ENCODE results near the gene REXO1. TPM values are rescaled to one million over a fixed set of nuclear protein-coding genes. Genes with fewer than 3 reads are reported as not detected.

REXO1 gene
- total RNA-seq, 1 experiment from 2014 or later: 56.8 TPM

DNA sequence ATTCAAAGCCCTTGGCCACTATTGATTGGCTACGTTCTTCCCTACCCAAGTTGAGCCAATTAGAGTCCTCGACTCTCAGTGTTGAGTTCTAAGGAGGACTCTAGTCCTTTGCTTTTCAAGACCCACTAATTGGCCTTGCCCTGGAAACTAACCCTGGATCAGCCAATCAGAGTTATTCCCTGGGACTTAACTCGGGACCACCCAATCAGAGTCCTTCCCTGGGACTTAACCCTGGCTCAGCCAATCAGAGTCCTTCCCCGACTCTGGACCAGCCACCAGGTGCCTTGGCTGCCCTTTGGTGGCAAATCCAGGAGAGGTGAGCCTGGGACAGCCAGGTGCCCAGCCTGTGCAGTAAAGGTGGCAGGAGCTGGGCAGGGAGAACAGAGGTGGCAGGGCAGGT is 64.9 kb downstream of the REXO1 start:
- H3K9me3 Mint-ChIP-seq: peaks cover 19 to 24% of the 10 kb centered on the region in 2 experiments
- Histone ChIP-seq H2BK20ac (ENCODE audit: low read depth, low read length, poor library complexity, severe bottlenecking) (no peak overlapping the region), H3K4me1 (ENCODE audit: insufficient read depth, low read length) (no peaks in the 10 kb centered on the region), H3K18ac (ENCODE audit: insufficient read length, low read depth, low read length) (no peak overlapping the region), H3K56ac (ENCODE audit: insufficient read length, low read depth, low read length) (no peak overlapping the region), H3K14ac (ENCODE audit: insufficient read depth, low read length) (no peak overlapping the region), H3K27ac (ENCODE audit: insufficient read length, low read depth, low read length) (no peak overlapping the region), H4K91ac (ENCODE audit: insufficient read length, low read depth, low read length) (no peak overlapping the region), H3K9me3 (ENCODE audit: control insufficient read depth, low read depth, low read length) (no peaks in the 10 kb centered on the region), H2BK15ac (ENCODE audit: low read depth, low read length) (no peak overlapping the region), H3K23me2 (ENCODE audit: insufficient read length, low read depth, low read length, poor library complexity, severe bottlenecking) (no peaks in the 10 kb centered on the region), H4K20me1 (ENCODE audit: control insufficient read depth, insufficient read depth, insufficient read length) (no peaks in the 10 kb centered on the region), H2BK12ac (ENCODE audit: insufficient read length, low read depth, low read length) (no peak overlapping the region), H3T11ph (ENCODE audit: low read length) (no peak overlapping the region), H3K27me3 (ENCODE audit: insufficient read depth, low read length) (peaks cover 20% of the 10 kb centered on the region; the same call in 1 of the 2 replicates), H2AK5ac (ENCODE audit: insufficient read length, low read length) (no peak overlapping the region), H3K79me2 (ENCODE audit: insufficient read depth, low read length) (no peaks in the 10 kb centered on the region), H3K23ac (ENCODE audit: insufficient read length, low read depth, low read length) (no peak overlapping the region), H3K4ac (ENCODE audit: low read depth, low read length) (no peak overlapping the region), H2AFZ (ENCODE audit: low read length) (no peak overlapping the region), H2BK120ac (ENCODE audit: low read depth, low read length, poor library complexity, severe bottlenecking) (no peak overlapping the region), H3K79me1 (ENCODE audit: insufficient read depth, low read depth, low read length, poor library complexity, severe bottlenecking) (no peaks in the 10 kb centered on the region), H4K5ac (ENCODE audit: insufficient read length, low read depth, low read length) (no peak overlapping the region), H3K4me2 (ENCODE audit: insufficient read depth, insufficient read length, low read length) (no peak overlapping the region), H4K8ac (replicated peaks; ENCODE audit: insufficient read length, low read depth, low read length) (no peak overlapping the region), H3K9ac (ENCODE audit: extremely low read depth, insufficient read length, low read length) (no peak overlapping the region), H2BK5ac (ENCODE audit: insufficient read length, low read length) (no peak overlapping the region)
- no peak for TF ChIP-seq CTCF (conservative IDR thresholded peaks at IDR 0.05)
- peaks cover 7 to 14% of the 10 kb centered on the region in 2 experiments for H3K4me1 Mint-ChIP-seq
- peaks cover 67% of the 10 kb centered on the region for H3K27me3 Mint-ChIP-seq (ENCODE audit: low read depth)
- H3K36me3 Mint-ChIP-seq (ENCODE audit: insufficient read depth in 1 of 3, low read depth in 3 of 3): peaks cover 0 to 4% (median 2%) of the 10 kb centered on the region in 3 experiments; a peak in 3 of 7 replicates
- no peak overlapping the region; a peak in 1 of 5 replicates for H3K4me3 Mint-ChIP-seq
- H3K27ac Mint-ChIP-seq: no peak overlapping the region
- no CpG with 5 or more reads among the region's 4 CpGs for WGBS (ENCODE audit: extremely low coverage, insufficient read length, low lambda C conversion rate)
- DNase-seq: no peak
